Uterus (tissue), 4 donors: Measurements from ENCODE around the gene TCTN1. TPM values are rescaled to one million over a fixed set of nuclear protein-coding genes. Genes with fewer than 3 reads are reported as not detected.
"Not testable (repeated sequence)": the region's sequence is repeated elsewhere in the genome, so short reads cannot be mapped to it uniquely, and the experiment has no call there.

Source experiments
- DNase-seq, 2 donors: peaks; one replicate each; pipeline ENCODE4 v3.0.0-alpha.2; 2019 to 2020
- H3K27ac ChIP-seq, 2 donors: fragments of 200-600 bp; sonication (generic); 1 replicate in 1 of 2; 2 replicates in 1 of 2; pipeline ENCODE4 v1.5.1; 2016 to 2018
- H3K27me3 ChIP-seq, 2 donors: fragments of 200-600 bp; sonication (generic); one replicate each; pipeline ENCODE4 v1.5.1; 2018 to 2019; ENCODE audit warnings: control low read depth in 1 of 2
- H3K36me3 ChIP-seq, 2 donors: fragments of 200-600 bp; sonication (generic); one replicate each; pipeline ENCODE4 v1.5.1; 2019; ENCODE audit warnings: control low read depth in 1 of 2
- H3K4me1 ChIP-seq, 2 donors: fragments of 200-600 bp; sonication (generic); one replicate each; pipeline ENCODE4 v1.5.1; 2018 to 2019; ENCODE audit warnings: control low read depth in 1 of 2
- H3K4me3 ChIP-seq, 2 donors: fragments of 200-600 bp; sonication (generic); 1 replicate in 1 of 2; 2 replicates in 1 of 2; pipeline ENCODE4 v1.5.1; 2018 to 2019; ENCODE audit warnings: mild to moderate bottlenecking in 1 of 2
- H3K9me3 ChIP-seq, 2 donors: fragments of 200-600 bp; sonication (generic); one replicate each; pipeline ENCODE4 v1.5.1; 2019; ENCODE audit warnings: control low read depth in 1 of 2
- POLR2A ChIP-seq, 2 donors: fragments of 450-650 bp; IDR thresholded peaks; one replicate each; pipeline ENCODE4 v1.6.1; 2016; ENCODE audit warnings: antibody characterized with exemption in 2 of 2, mild to moderate bottlenecking in 1 of 2, moderate library complexity in 1 of 2
- intact Hi-C: fragments of 100-400 bp; cut with DNase I; formaldehyde crosslinking; loops from one replicate; pipeline ENCODE4 v1.15.1; 2023; ENCODE audit warnings: low total_unique reads
- total RNA-seq, 4 donors: library from RNA; depleted of rRNA in 3 of 4; stranded (reverse); fragments of >200 nt in 3 of 4; gene quantifications; one replicate each; pipeline versions ENCODE4 v1.1.0 to v1.2.4, GENCODE V29; 2014 to 2023
- TF ChIP-seq, protein P1 (sequence below), 4 experiments: fragments of 200-600 bp in 2 of 4; fragments of 450-650 bp in 2 of 4; sonication (generic) in 2 of 4; IDR thresholded peaks; one replicate each; pipeline ENCODE4 v1.5.1; 2016 to 2019; ENCODE audit warnings: antibody characterized with exemption in 4 of 4, mild to moderate bottlenecking in 2 of 4, moderate library complexity in 1 of 4
- donor health status: DM: yes; HTN: yes; CAD: no.

Gene TCTN1
- total RNA-seq, 4 donors from 2014 or later, result 40.0 to 61.8 (median 49.9) TPM

- Histone ChIP-seq H3K9me3 (no peaks in the 10 kb centered on the region), H3K4me3 (no peak overlapping the region), H3K36me3 (no peaks in the 10 kb centered on the region), H3K4me1 (no peaks in the 10 kb centered on the region), H3K27me3 (no peaks in the 10 kb centered on the region), H3K27ac (no peak overlapping the region)
- TF ChIP-seq POLR2A (IDR thresholded peaks at IDR 0.05), result no peak
- TF ChIP-seq, protein P1, sequence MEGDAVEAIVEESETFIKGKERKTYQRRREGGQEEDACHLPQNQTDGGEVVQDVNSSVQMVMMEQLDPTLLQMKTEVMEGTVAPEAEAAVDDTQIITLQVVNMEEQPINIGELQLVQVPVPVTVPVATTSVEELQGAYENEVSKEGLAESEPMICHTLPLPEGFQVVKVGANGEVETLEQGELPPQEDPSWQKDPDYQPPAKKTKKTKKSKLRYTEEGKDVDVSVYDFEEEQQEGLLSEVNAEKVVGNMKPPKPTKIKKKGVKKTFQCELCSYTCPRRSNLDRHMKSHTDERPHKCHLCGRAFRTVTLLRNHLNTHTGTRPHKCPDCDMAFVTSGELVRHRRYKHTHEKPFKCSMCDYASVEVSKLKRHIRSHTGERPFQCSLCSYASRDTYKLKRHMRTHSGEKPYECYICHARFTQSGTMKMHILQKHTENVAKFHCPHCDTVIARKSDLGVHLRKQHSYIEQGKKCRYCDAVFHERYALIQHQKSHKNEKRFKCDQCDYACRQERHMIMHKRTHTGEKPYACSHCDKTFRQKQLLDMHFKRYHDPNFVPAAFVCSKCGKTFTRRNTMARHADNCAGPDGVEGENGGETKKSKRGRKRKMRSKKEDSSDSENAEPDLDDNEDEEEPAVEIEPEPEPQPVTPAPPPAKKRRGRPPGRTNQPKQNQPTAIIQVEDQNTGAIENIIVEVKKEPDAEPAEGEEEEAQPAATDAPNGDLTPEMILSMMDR (IDR thresholded peaks at IDR 0.05), result no peak
- intact Hi-C loops, result no loop called here
- no peak for DNase-seq
Observed at GRCh38 chr12:110599334-110599733, 14.6 kb upstream of the TCTN1 start.

DNA sequence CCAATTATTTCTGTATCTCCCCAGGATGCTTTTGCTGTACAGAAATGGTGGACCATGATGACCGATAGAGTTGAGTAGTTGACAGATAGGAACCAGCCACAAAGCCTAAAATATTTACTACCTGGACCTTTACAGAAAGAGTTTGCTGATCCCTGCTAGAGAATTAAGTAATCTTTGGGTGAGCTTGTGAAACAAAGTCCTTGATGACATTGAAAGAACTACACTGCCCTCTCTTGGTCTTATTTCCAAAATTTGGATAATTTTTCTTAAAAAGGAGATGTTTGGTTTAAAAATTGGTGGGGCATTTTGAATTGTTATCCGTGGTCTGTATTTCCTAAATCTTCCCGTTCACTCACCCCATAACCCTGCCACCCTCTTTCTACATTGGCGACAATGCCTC, 13.7 kb upstream of the TCTN1 start:
- Histone ChIP-seq H3K4me3 (no peak overlapping the region), H3K36me3 (no peaks in the 10 kb centered on the region), H3K27me3 (no peaks in the 10 kb centered on the region), H3K27ac (no peak overlapping the region), H3K9me3 (no peaks in the 10 kb centered on the region), H3K4me1 (no peaks in the 10 kb centered on the region)
- DNase-seq, result no peak
- TF ChIP-seq, protein P1 (IDR thresholded peaks at IDR 0.05), result peak; percentile 50 to 80 (median 64)
- no peak for TF ChIP-seq POLR2A (IDR thresholded peaks at IDR 0.05)
- intact Hi-C loops, result loop anchor here (5.0 kb wide), 1 partner anchor 88 kb away; no protein-coding TSS in a partner anchor

- DNase-seq, H3K27me3 ChIP-seq, H3K9me3 ChIP-seq, H3K27ac ChIP-seq, H3K4me3 ChIP-seq, H3K4me1 ChIP-seq, H3K36me3 ChIP-seq: not testable (repeated sequence)
- TF ChIP-seq, protein P1 (IDR thresholded peaks at IDR 0.05), result peak; percentile 65 to 81 (median 72)
- intact Hi-C loops, result loop anchor here (5.0 kb wide), 1 partner anchor 90 kb away; no protein-coding TSS in a partner anchor
Observed at GRCh38 chr12:110602085-110602814, 11.7 kb upstream of the TCTN1 start.

GRCh38 chr12:110606253-110606611, 7.7 kb upstream of the TCTN1 start:
- intact Hi-C loops, result no loop called here

More at GRCh38 chr12:110606253-110606611, 7.7 kb upstream of the TCTN1 start:
- TF ChIP-seq, protein P1 (IDR thresholded peaks at IDR 0.05), result no peak
- no peak for TF ChIP-seq POLR2A (IDR thresholded peaks at IDR 0.05)
- H3K4me1 ChIP-seq, result no peaks in the 10 kb centered on the region
- no peaks in the 10 kb centered on the region for H3K36me3 ChIP-seq
- H3K27me3 ChIP-seq, result no peaks in the 10 kb centered on the region
- H3K4me3 ChIP-seq, result peak overlapping the region in 1 of 2 donors; percentile 22
- DNase-seq, result no peak
- H3K9me3 ChIP-seq, result no peaks in the 10 kb centered on the region
- no peak overlapping the region for H3K27ac ChIP-seq
